ENCODE data around the gene MGARP.
"Not testable (repeated sequence)": the region's sequence is repeated elsewhere in the genome, so short reads cannot be mapped to it uniquely, and the experiment has no call there.

Gene MGARP

DNA sequence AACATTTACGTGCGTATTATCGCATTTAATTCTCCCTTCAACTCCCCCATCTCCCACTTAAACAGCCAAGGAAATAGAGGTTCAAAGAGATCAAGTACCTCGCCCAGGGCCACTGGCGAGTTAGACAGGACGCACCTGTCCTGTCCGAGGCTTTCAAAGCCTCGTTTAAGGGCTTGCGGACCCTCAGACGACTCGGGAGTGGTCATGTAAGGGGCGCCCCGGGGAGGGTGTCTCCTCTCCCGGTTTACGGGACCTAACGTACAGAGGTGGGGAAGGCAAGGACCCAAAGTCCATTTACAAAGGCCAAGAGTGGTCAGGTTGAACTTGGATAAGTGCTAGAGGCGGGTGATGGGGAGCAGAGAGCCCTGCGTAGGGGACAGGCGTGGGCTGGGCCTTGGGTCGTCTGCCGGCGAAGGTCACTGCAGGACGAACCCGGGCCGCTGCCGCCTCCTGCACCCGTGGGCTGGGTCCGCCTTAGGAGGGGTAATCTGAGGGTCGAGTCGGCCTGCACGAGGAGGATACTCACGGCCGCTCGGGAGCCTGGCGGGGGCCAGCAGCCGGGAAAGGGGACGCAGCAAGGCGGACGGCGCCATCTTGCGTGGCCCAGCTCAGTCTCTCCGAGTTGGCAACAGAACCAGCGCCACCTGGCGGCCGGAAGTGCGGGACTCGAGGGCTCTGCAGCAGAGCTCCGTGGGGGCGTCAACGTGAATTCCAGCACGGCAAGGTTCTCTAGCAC, 15.3 kb upstream of the MGARP start:
- peak; percentile 94 for DNase-seq (ENCODE audit: low spot score)

DNA sequence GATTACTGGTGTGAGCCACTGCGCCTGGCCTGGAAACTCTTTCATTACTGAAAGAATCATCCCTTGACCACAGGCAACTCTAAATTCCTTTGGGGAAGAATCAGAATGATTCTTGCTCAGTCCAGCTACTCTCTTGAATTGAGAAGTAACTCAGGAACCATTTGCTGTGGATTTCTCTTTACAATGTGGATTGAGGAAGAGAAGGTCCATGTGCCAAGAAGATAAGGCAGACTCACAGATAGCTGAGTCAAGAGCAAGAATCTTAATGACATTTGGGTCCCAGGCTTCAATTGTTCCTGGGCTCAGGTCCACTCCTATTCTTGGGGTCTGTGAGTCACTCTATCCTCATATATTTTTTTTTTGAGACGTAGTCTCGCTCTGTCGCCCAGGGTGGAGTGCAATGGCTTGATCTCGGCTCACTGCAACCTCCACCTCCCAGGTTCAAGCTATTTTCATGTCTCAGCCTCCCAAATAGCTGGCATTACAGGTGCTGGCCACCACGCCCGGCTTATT, 6.2 kb upstream of the MGARP start:
- no peak for DNase-seq (ENCODE audit: low spot score)

DNA sequence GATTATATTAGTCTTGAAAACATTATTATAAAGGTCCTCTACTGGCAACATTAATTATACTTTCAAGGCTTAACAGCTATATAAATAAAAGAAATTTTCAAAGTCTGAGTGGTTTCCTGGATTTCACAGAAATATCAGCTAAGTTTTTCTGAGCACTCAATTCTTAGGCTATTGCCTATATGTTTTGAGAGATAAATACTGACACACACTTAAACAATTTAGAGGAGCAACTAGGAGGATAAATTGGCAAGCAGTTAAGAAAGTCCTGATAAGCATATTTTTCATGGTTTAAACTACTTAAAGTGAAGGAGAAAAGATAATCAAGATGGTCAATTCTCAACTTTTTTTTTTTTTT, 2.7 kb upstream of the MGARP start:
- no peak for DNase-seq (ENCODE audit: low spot score)

DNA sequence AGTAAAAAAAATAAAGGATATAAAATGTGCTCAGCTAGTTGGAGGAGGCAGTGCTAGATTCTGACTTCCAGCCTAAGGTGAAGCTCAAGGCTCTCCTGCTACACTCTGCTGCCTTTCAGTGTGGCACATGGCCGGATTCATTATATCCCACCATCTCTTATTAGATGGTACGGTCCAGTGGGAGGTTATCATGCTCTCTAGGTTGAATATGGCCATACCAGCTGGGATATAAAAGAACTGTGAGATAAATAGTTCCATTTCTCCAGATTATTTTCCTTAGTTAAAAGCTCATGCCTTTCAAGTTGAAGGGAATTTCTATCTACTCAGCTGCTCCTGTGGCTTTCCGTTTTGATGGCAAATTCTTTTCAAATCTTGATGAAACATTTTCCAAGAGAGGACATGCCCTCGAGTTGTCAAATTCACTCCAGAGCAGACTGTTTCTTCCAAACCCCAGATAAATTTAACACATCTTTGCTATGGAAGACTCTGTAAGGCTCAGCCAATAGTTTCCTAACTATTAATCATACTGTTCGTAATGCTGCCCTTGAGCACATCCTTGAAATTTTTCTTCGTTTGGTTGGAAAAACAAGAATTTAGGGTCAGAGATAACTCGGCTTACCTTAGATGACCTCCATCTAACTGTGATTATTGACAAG, 2.2 kb upstream of the MGARP start:
- no peak for DNase-seq (ENCODE audit: low spot score)

DNA sequence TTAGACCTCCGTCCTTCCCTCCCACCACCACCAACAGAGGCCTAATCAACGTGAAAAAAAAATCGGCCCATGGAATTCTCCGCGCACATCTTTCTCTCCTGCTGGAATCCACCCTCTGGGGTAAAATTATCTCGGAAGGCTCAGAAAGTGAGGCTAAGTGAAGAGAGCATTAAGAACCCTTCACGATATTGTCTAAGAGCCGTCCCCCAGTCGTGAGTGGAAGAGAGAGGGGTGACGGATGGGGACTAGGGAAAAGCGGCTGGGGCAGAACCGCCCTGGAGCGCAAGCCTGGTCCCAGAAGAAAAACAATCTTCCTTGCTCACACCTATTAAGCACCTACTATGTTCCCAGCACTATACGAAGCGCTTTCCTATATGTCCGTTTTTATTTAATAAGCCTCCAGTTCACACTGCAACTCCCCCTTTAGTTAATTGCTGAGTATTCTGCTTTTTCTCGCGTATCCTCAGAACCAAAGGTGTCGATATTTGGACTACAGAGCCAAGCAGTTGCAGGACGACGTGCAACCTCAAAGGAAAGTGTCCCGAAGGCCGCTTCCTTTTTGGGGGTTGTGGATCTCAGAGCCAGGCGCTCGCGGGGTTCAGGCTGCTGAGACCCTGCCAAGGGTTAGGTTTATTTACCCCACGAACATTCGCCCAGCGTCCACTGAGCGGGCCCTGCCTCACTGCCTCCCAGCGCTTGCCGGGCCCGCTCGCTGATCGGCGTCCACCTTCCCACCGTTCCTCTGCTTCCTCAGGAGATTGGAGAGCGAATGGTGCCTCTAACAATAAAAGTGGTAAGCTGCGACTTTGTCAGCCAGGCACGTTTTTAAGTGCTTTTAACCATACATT, 889 bp downstream of the MGARP start:
- no peak for DNase-seq (ENCODE audit: low spot score)

DNA sequence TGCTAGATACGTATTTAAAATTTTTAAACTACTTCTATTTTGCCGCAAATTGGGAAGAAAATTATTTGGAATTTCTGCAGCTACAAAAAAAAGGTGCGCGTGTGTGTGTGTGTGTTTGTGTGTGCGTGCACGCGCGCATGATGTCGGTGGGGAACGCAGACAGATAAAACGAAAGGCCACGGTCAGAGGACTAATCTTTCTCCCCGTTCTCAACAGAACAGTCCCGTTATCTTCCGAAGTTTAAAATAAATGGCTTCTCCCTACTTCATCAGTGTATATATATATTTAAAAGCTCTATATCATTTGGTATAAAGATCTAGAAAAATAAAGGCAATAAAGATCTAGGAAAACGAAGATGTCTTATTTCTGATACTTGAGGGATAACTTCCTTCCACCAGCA, 1.5 kb downstream of the MGARP start:
- DNase-seq (ENCODE audit: low spot score), result no peak

DNA sequence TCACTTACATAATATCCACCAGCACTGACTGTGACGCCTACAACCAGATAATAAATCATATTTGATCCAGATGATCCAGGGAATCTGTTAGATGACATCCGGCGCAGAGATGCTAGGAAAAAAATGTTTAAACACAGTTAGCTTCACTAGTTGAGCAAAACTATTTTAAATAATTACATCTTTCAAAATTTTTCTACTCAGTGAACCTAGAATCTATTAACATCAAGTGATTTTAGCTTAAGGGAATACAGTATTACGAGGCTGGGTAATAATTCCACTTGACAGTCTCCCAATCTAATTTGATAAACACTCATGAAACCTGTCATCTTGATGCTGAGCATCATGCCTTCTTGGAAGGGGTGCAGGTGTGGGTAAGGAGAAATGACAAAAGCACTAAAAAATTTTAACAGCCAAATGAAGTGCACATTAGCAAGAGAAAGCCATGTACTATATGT, 4.7 kb downstream of the MGARP start:
- DNase-seq (ENCODE audit: low spot score), result no peak

DNA sequence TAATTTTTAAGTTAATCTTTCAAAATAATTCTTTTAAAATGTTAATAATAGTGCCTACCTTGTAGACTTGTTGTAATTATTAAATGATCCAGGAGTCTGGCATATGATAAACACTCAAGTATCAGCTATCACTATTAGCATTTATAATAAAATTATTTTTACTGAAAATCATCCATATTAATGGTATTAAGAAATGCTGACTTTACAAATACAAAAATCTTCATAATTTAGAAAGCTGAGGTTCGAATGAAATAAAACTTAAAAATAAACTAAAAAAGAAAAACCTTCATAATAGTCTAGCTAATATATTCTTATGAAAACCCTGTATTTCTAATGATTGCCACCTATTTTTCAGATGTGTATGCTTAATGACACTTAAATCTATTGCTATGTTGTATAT, 5.2 kb downstream of the MGARP start:
- DNase-seq (ENCODE audit: low spot score), result no peak

DNA sequence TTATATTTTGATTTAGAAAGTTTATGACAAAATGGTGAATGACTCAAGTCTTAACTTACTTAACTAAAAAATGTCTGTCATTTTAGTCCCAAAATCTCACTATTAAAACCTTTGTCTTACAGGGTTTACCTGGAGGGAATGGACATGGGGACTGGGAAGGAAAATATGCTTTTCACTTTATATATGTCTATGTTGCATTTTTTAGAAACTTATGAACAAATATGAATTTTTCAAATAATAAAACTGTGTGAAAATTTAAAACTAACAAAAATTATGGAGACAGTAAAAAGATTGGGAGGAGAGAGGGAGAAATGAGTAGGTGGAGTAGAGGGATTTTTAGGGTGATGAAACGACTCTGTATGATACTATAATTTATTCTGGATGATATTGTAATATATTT, 6.2 kb downstream of the MGARP start:
- DNase-seq (ENCODE audit: low spot score), result no peak

DNA sequence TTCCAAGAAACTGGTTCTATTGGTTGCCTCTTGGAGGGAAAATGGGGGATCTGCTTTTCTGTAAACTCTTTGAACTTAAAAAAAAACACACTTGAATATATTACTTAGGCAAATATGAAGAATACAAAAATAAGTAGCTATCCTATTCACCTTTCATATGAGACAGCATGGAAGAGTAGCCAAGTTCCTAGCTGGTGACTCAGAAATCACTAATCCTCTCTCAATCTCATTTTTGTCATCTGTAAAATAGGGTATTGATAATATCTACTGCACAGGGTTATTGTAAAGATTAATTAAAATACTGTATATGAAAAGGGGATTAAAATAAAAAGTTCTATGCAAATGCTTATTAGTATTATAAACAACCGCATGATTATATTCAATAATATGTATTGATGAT, 12.7 kb downstream of the MGARP start:
- peak; percentile 26 for DNase-seq (ENCODE audit: low spot score)

DNA sequence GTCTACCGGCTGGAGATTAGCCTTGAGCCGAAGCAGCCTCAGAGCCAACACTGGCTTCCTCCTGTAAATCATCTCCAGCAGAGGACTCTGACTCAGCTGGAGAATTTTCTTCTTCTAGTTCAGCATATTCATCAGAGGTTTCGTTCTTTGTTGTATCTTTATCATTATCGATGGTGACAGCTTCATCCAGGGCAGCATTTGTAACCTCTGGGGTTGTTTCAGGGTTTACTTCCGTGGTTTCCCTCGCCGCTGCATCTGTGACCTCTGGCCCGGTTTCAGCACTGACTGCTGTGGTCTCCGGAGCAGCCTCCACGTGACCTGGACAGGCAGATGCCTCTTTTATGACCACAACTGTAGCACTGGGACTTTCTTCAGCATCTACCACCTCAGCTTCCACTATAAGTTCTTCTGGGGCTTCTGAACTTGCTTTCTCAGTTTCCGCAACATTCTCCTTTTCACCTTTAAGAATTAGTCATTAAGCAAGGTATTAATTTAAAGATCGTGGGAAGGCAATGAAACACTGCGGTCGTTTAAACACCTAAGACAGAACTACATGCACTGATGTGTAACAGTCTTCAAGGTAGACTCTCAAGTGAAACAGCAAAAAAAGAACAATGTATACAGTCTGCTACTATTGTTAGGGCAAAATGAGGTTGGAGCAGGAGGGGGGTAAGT, 13.3 kb downstream of the MGARP start:
- DNase-seq (ENCODE audit: low spot score), result peak; percentile 81

DNA sequence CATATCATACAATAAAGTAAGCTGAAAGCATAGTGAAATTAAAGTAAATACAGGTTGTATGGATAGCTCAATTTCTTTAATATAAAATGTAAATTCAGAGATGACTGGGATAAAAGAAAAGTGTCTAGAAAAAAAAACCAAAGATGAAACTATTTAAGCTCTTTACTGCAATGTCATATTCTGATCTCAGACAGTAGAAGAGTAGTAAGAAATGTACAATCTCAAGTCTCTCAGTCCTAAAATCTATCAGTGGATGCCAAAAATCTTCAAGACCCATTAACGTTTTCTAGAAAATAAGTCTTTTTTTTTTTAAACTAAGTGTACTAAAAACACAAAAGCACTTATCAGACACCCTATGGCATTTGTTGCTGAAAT, 13.8 kb downstream of the MGARP start:
- no peak for DNase-seq (ENCODE audit: low spot score)

DNA sequence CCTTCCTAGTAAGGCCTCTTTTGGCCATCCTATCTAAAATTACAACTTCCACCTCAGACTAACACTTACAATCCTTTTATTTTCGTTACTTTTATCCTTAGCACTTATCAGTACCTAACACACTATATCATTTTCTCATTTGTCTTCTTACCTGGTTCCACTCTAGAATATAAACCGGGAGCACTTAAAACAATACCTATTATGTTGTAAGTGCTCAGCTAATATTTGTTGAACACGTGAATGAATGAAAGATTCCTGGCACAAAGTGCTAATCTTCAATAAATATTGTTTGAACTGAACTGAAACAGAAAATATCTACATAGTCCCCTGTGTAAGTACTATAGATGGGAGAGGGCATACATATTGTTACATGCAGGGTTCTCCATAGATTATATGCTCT, 14.4 kb downstream of the MGARP start:
- no peak for DNase-seq (ENCODE audit: low spot score)

DNA sequence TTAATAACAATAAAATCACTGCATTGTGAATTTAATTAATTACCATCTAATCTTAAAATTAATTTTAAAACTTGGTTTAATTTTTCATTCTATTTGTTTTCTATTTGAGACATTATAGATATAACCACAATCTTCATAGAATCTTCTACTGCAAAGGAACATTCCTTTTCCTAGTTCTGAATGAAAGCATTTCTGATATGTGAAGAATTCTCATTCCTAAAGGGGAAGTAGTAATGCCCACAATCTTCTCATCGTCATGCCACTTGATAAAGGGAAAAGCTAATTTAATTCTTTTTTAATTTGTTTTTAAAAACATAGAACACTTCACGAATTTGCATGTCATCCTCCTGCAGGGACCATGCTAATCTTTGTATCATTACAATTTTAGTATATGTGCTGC, 23.7 kb downstream of the MGARP start:
- DNase-seq (ENCODE audit: low spot score), result peak; percentile 34

DNA sequence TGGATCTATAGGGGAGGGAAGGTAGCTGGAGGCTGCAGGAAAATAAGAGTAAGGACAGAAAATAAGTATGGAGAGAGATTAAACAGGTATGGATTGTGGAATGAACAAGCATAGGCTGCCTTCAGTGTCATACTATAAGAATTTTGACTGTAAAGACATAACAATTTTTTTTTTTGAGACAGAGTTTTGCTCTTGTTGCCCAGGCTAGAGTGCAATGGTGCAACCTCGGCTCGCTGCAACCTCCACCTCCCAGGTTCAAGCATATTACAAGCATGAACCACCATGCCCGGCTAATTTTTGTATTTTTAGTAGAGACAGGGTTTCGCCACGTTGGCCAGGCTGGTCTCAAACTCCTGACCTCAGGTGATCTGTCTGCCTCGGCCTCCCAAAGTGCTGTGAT, 24.4 kb downstream of the MGARP start:
- not testable (repeated sequence) for DNase-seq (ENCODE audit: low spot score)

DNA sequence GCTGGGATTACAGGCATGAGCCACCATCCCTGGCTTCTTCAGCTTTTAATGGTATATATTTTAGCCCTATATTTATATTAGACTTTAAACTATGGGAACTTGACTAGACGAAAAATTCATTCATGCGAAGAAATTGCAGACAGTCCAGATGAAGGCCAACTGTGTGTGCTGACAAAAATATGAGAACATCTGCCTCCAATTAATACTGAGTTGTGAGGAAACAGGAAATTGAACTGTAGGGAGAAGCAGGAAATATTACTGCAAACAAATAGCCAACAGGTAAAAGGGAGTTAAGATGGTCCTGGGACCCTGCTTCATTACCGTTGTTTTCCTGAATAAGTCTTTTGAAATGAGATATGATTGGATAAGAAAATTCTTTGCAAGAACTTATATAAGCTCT, 26.3 kb downstream of the MGARP start:
- peak; percentile 43 for DNase-seq (ENCODE audit: low spot score)

DNA sequence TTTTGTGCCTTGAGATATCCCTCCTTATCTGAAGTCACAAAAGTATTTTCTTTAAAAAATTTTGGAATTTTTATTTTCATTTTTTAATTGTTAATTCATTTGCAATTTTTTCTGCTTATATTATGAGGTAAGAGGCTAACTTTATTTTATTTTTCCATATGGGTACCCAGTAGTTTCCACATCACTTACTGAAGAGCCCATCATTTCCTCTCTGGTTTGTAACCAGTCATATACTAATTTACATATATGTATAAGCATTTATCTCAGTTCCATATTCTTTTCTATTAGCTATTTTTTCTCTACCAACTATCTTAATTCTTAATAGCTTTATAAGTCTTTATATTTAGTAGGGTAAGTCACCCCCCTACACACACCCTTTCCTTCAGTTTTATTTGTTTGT, 27.0 kb downstream of the MGARP start:
- DNase-seq (ENCODE audit: low spot score), result no peak

DNA sequence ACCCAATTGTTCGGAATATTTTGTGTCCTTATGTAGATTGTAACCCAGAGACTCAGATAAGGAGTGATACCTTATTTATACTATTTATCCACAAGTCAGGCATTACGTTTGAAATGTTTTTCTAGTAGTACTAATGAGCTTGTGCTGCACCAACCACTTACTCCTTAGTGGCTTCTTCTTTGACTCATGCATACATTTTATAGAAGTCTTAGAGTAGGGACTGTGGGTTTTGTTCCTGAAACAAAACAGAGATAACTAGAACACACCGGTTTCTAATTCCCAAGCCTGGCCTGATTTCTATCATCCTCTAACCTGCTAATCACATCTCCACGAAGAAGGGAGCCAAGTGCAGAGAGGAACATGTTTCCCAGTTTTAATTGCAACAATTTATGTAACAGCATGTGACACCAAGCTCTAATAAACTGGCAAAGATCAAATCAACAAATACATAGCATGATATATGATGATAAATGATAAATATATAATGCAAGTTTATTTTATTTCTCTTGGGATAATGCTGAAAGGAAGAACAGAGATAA, 32.3 kb downstream of the MGARP start:
- no peak for DNase-seq (ENCODE audit: low spot score)

DNA sequence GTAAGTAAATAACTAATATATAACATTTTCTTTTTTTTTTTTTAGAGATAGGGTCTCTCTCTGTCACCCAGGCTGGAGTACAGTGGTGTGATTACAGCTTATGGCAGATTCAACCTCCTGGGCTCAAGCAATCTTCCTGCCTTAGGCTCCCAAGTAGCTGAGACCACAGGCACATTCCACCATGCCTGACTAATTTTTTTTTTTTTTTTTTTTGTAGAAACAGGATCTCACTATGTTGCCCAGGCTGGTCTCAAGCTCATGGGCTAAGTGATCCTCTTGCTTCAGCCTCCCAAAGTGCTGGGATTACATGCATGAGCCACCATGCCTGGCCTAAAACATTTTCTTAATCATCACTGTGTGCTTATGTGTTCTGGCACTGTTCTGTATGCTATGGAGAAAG, 32.8 kb downstream of the MGARP start:
- no peak for DNase-seq (ENCODE audit: low spot score)

DNA sequence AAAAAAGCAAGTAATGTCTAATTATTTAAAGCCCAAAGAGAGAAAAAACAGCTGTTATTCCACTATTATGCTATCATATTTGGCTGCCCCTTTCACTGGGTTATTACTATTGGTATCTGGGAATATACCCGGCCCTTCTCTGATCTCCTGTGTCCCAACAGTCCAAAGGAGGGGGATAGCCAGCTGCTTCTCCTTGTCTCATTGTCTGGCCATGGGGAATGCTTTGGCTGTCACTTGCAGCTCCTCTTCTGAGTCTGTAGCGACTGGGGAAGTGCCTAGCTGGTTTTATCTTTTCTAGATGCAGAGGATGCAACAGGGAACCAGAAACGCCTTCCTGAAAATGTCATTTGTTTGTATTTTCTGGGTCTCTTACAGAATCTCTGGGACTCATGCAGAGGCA, 33.9 kb downstream of the MGARP start:
- no peak for DNase-seq (ENCODE audit: low spot score)

DNA sequence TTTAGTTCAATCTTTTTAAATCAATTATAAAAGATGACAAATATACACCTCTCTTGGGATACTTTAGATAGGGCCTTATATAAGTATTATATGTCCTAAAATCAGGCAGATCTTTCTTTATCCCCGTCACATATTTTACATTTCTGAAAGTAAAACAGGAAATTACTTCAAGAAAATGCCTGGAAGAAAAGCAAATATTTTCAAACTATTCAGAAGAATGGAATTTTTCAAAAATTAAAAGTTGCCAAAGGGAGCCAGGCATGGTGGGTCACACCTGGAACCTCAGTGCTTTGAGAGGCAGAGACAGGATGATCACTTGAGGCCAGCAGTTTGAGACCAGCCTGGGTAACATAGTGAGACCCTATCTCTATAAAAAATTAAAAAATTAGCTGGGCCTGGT, 34.4 kb downstream of the MGARP start:
- peak; percentile 43 for DNase-seq (ENCODE audit: low spot score)

All from GM03348 (cell line).